ENCODE results near the gene SULF2.
"Not testable (repeated sequence)": the region's sequence is repeated elsewhere in the genome, so short reads cannot be mapped to it uniquely, and the experiment has no call there.

SULF2 gene

GRCh38 chr20:47785311-47785853 lies at the start of gene SULF2:
Gene SULF2 (minus strand): TSS chr20:47785481. CDS start chr20:47757363, 28,118 bp downstream.
- ATAC-seq: no peak
- TF ChIP-seq CSDC2 (CRISPR knock-in tag; IDR thresholded peaks at IDR 0.05) (no peak), ZC3H10 (CRISPR knock-in tag; IDR thresholded peaks at IDR 0.05) (no peak), ESRRG (CRISPR knock-in tag; IDR thresholded peaks at IDR 0.05) (no peak), ZNF565 (CRISPR knock-in tag; conservative IDR thresholded peaks at IDR 0.05; ENCODE audit: low read depth) (no peak), OSR1 (CRISPR knock-in tag; IDR thresholded peaks at IDR 0.05) (no peak), GLIS3 (CRISPR knock-in tag; IDR thresholded peaks at IDR 0.05) (no peak), ZNF8 (CRISPR knock-in tag; IDR thresholded peaks at IDR 0.05) (no peak), PPARA (CRISPR knock-in tag; IDR thresholded peaks at IDR 0.05; ENCODE audit: borderline replicate concordance) (no peak), PATZ1 (CRISPR knock-in tag; IDR thresholded peaks at IDR 0.05; ENCODE audit: borderline replicate concordance) (no peak), POU6F1 (CRISPR knock-in tag; IDR thresholded peaks at IDR 0.05; ENCODE audit: borderline replicate concordance, low read depth) (no peak), CREB5 (CRISPR knock-in tag; IDR thresholded peaks at IDR 0.05; ENCODE audit: low read depth) (no peak), SNAI2 (CRISPR knock-in tag; IDR thresholded peaks at IDR 0.05) (no peak), TSHZ2 (CRISPR knock-in tag; IDR thresholded peaks at IDR 0.05) (no peak), ZFP30 (CRISPR knock-in tag; IDR thresholded peaks at IDR 0.05) (no peak), RARB (CRISPR knock-in tag; IDR thresholded peaks at IDR 0.05) (no peak), ISL1 (CRISPR knock-in tag; IDR thresholded peaks at IDR 0.05) (no peak), CSRNP3 (CRISPR knock-in tag; IDR thresholded peaks at IDR 0.05) (no peak), ZNF70 (CRISPR knock-in tag; IDR thresholded peaks at IDR 0.05) (no peak), TCF4 (CRISPR knock-in tag; IDR thresholded peaks at IDR 0.05; ENCODE audit: borderline replicate concordance) (no peak)

GRCh38 chr20:47831675-47832074 lies 46.4 kb upstream of the SULF2 start:
- not testable (repeated sequence) for ATAC-seq

GRCh38 chr20:47826716-47827115 lies 41.4 kb upstream of the SULF2 start:
- ATAC-seq: not testable (repeated sequence)

GRCh38 chr20:47826006-47826405 lies 40.7 kb upstream of the SULF2 start:
- ATAC-seq: not testable (repeated sequence)
